ENCODE results near the gene GLIS1.

GLIS1 gene

DNA sequence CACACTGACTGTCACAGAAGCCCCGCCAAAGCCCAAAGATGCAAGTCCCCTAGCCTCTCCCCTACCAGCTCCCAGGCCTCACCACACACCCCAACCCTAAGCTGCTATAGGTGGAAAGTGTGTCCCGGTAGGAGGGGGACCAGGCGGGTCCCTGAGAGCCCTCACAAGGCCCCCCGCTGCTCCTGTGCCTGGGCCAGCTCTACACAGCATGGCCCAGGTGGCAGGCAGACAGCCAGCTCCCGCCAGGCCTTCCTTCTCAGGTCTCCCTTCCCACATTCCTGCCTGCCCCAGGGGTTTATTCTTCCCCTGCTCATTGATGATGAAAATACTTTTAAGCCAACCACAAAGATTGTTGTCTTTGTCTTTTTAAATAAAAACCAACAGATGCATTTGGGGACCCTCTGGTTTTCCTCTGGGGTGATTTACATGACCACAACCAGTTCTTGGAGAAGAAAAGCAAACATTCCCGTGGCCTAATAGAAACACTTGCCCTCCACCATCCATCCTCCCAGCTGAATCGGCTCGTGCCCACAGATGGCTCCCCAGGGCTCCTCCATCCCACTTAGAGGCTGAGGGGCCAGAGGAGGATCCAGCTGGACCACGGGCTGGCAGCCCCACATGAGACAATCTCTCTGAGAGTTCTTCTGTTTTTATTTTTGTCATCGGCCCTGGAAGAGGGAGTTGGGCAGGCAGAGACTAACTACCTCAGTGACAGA is 186.7 kb downstream of the GLIS1 start:
- no peak for DNase-seq (ENCODE audit: low read depth in 2 of 3, low spot score in 2 of 3)

- no peak for DNase-seq (ENCODE audit: low read depth in 2 of 3, low spot score in 2 of 3)
Measured at GRCh38 chr1:53551428-53551995, 187.5 kb downstream of the GLIS1 start.

- no peak for DNase-seq (ENCODE audit: low read depth in 2 of 3, low spot score in 2 of 3)
Measured at GRCh38 chr1:53550201-53550741, 188.7 kb downstream of the GLIS1 start.

GRCh38 chr1:53549781-53550180 is 189.2 kb downstream of the GLIS1 start:
- no peak for DNase-seq (ENCODE audit: low read depth in 2 of 3, low spot score in 2 of 3)

GRCh38 chr1:53549287-53549686 is 189.7 kb downstream of the GLIS1 start:
- no peak for DNase-seq (ENCODE audit: low read depth in 2 of 3, low spot score in 2 of 3)

DNA sequence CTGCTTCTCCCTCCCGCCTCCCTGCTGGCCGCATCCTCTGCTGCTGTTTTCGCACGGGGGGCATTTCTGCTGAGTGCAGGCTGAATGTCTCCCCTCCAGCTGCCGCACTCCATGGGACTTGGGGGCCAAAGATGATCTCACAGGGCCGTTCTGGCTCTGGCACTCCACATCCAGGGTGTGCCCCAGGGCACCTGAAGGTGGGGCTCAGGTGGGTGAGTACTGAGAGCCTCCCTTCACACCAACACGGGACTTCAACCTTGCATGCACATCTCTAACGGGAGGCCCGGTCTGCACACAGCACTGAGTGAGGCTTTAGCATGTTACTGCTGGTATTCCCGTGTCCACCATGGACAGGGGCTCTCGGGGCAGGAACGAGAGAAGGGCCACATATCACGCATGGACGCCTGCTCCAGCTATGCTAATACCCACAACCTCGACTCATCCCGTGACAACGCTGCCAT is 190.9 kb downstream of the GLIS1 start:
- DNase-seq (ENCODE audit: low read depth in 2 of 3, low spot score in 2 of 3), result no peak

DNA sequence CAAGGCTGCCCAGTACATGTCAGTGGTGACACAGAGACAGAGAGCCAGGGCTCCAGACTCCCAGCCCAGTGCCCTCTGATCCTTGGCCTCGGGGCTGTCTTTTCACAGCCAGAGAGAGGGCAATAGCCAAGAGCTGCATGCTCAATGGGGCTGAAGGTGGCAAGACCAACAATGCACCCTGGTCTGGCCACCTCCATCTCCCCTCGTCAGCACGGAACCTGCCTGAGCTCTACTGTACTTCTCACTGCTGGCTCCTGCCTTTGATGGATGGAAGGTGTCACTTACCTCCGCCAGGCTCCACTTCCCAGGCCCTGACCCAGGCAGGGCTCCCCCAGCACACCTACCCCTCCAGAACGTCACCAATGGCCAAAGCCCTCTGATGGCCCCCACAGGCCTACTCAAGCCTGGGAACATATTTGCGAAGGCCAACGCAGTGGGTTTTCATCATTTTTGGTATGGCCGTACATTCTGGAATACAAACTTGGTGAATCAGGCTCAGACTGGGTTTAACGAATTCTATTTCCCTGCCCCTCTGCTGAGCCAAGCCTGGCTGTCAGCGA is 191.7 kb downstream of the GLIS1 start:
- DNase-seq (ENCODE audit: low read depth in 2 of 3, low spot score in 2 of 3), result no peak

DNA sequence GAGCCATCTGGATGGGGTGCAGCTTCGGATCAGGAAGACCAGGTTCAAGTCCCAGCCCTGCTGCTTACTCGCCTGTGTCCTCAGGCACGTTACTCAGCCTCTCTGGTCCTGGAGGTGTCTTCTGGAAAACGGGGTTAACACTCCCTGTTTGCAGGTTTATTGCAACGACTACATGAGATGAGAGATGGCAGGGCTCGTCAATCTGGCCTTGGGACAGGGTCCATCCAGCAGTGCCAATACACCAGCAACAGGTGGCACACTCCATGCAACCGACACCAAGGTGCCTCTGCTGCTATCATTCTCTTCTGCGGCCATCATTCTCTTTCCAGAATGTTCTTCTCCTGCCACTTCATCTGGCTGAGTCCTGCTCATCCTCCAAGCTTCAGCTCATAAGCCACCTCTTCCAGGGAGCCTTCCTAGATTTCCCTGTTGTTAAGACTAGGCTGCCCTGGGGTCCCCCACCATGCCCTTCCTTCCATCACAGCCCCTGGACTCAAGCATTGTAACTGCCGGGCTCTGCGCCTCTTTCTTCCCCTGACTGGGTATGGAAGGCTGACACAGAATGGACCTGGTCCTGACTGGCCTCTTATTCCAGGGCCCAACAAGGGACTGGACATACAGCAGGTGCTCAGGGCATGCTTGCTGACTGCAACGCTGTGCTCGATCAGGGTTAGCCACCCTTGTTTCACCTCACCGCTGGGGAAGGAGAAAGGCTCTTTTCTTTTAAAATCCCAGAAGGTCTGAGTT is 192.4 kb downstream of the GLIS1 start:
- no peak for DNase-seq (ENCODE audit: low read depth in 2 of 3, low spot score in 2 of 3)

DNA sequence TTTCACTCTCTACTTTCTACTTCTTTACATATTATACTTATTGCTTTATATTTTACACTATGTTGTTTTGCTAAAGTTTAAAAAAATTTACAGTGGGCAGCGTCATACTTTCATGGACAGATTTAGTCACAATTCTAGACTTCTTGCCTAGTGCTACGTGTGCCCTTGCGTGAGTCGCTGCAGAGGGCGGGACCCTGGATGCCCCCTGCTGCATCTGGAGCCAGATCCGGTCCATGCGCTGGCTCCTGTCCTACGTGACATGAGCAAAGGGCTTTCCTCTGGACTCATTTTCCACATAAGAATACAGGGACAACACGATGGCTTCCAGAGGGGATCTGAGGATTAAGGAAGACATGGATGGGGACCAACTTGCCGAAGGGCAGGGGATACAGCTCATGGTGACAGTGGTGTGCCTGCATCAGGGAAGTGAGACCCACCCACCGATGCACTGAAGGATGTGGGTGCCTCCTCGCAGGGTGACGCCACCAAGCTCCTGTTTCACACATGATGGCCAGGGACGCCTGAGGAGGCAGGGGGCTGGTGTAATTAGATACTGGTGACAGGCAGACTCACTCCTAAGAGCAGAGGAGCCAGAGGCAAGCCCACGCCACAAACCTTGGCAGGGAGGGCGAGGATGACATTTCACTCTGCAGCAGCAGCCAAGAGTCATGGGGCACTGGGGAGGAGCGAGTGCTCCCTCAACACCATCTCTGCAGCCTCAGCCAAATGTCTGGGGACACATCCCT is 193.1 kb downstream of the GLIS1 start:
- no peak for DNase-seq (ENCODE audit: low read depth in 2 of 3, low spot score in 2 of 3)

- no peak for DNase-seq (ENCODE audit: low read depth in 2 of 3, low spot score in 2 of 3)
Measured at GRCh38 chr1:53544728-53545515, 194.0 kb downstream of the GLIS1 start.

DNA sequence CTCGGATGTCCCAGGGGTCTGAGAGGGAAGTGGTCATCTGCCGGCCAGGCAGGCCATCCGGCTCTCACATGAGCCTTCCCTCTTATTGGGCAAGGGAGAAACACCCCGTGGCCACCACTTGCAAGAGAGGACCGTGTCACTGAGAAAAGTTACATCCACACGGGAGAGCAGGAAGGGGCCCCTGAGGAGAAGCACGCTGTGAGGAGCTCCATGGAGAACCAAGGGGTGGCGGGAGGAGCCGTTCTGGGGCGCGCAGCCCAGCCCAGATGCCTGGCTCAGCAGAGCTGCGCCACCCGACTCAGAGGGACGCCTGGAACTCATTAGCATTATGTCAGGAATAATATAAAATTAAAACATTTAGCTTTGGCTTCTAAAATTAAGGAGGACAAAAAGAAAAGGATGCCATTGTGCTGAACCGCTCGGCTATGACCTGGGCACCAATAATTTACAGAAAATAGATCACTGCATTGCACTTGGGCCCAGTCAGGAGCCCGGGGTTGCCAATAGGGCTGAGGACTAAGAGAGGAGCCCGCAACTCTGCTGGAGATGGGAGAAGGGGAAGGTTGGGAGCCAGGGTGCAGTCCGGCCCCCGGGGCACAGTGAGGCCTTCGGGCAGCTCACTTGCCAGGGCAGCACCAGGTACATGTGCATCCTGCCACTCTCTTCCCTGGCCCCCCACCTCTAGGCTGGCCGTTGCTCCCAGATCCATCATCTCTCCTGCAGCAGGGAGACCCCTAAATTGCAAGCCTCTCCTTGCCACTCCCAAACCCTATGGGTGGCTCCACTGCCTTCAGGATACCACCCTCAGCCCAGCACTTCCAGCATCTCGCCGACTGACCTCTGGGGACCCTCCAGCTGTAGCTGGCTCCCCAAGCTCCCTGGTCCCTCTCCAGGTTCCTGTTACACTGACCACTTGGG is 194.9 kb downstream of the GLIS1 start:
- DNase-seq (ENCODE audit: low read depth in 2 of 3, low spot score in 2 of 3), result no peak

DNA sequence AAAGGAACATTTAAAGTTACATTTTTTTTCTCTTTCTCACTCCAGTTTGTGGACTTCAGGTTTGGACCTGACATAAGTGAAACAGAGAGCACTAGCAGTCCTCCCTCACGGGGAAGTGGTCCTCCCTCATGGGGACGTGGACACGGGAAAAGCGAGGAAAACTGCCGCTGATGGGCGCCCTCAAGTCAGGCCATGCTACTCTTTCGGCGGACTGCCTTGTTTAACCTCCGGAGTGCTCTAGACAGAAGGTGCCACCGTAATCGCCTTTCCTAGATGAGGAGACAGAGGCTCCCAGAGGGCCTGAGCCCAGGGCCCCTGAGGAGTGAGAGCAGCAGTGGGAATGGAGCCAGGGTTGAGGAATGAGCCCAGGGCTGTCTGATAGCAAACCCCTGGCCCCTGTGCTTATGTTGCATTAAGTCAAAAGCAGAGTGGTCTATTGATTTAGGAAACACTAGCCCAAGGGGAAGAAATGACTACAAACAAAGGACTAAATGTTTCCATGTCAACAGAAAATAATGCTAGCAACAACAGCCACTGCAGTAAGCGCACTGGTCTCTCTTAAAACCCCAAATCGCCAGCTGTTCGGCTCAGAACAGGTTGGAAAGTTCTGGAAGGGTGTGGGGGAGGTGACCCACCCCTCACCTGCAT is 195.7 kb downstream of the GLIS1 start:
- DNase-seq (ENCODE audit: low read depth in 2 of 3, low spot score in 2 of 3), result no peak

- no peak for DNase-seq (ENCODE audit: low read depth in 2 of 3, low spot score in 2 of 3)
Measured at GRCh38 chr1:53542551-53542950, 196.4 kb downstream of the GLIS1 start.

GRCh38 chr1:53541761-53542550 is 197.0 kb downstream of the GLIS1 start:
- no peak for DNase-seq (ENCODE audit: low read depth in 2 of 3, low spot score in 2 of 3)

- DNase-seq (ENCODE audit: low read depth in 2 of 3, low spot score in 2 of 3), result no peak
Measured at GRCh38 chr1:53541263-53541625, 197.7 kb downstream of the GLIS1 start.

DNA sequence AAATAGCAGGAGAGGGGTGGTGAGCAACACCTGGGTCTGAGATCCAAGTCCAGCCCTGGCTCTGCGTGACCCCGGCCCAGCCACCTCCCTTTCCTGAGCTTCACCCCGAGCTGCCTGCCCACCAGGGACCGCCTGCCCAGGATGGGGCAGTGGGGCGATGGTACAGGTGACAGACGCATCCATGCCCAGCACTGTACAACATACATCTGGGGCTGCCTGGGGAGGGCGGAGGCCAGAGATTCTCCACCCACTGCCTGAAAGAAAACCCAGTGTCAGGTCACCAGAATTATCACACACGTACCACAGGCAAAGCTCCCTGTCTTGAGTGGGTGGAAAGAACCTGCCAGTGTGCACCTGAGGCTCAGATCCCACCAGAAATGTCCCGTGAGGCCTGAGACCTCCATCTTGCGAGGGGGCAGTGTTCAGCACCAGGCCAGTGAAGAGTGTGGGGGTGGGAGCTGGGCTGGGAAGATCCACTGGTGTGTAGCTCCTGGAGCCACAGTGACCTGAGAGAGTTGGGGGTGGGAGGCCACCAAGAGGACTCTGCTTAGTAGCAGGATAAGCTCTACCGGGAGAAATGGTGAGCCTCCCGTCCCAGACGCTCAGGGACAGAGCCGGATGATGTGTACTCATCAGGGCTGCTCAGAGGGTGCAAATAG is 198.2 kb downstream of the GLIS1 start:
- DNase-seq (ENCODE audit: low read depth in 2 of 3, low spot score in 2 of 3), result no peak
